ENCODE data around the gene PIGS. TPM values are rescaled to one million over a fixed set of nuclear protein-coding genes. Genes with fewer than 3 reads are reported as not detected.

PIGS gene
- total RNA-seq, 2 experiments from 2014 or later: 38.7 to 41.4 TPM

DNA sequence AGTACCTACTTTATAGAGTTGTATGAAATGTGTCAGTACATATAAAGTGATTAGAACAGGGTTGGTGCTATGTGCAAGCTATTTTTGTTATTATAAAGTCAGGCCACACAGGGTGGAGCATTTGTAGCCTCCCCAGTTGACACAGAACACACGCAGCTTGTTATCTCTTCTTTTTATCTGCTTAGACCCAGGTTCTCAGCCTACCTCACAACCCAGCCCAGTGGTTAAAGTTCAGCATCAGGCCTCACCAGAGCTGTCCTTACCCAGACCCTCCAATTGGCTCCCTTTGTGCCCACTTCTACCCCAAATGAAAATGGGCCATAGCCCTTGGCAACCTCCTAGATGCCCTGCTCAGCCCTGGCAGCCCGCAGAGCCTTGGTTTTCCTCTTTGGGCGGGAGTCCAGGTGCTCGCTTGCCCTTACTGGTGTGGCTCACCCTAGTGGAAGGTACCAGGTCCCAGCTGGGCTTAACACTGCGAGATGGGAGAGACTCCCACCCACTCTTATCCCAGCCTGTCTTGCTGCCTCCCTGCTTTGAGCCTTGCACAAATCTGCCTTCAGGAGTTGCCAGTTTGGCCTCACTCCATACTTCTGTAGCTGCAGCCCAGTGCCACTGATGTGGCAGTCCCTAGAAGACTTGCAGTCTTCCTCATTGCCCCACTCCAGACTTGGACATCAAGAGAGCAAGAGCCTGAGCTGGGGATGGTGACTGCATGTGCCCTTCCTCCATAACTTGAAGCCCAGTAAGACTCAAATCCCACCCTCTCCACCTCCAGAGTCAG, 1.1 kb upstream of the PIGS start:
- intact Hi-C loops (cut with DNase I, micrococcal nuclease): no loop called here
- ChIA-PET CTCF (interaction anchor here (0.6 to 3.2 kb wide), 7 partner anchors 15 to 215 kb away, joined by 3 to 38 read pairs (median 3); partner anchors contain the start of genes POLDIP2 and UNC119), POLR2A (interaction anchor here (1.1 to 2.7 kb wide), 2 partner anchors 21 to 27 kb away, joined by 5 to 16 read pairs; partner anchors contain the start of gene SPAG5)
- peaks cover 51% of the 10 kb centered on the region for H3K4me1 Mint-ChIP-seq
- peak overlapping the region; percentile 95 for H3K4me3 Mint-ChIP-seq
- H3K9me3 Mint-ChIP-seq (ENCODE audit: low read depth): no peaks in the 10 kb centered on the region
- peak overlapping the region; percentile 94 for H3K27ac Mint-ChIP-seq
- ATAC-seq (no peak), DNase-seq (no peak)
- peaks cover 50% of the 10 kb centered on the region for H3K36me3 Mint-ChIP-seq (ENCODE audit: low read depth)
- no peaks in the 10 kb centered on the region for H3K27me3 Mint-ChIP-seq

DNA sequence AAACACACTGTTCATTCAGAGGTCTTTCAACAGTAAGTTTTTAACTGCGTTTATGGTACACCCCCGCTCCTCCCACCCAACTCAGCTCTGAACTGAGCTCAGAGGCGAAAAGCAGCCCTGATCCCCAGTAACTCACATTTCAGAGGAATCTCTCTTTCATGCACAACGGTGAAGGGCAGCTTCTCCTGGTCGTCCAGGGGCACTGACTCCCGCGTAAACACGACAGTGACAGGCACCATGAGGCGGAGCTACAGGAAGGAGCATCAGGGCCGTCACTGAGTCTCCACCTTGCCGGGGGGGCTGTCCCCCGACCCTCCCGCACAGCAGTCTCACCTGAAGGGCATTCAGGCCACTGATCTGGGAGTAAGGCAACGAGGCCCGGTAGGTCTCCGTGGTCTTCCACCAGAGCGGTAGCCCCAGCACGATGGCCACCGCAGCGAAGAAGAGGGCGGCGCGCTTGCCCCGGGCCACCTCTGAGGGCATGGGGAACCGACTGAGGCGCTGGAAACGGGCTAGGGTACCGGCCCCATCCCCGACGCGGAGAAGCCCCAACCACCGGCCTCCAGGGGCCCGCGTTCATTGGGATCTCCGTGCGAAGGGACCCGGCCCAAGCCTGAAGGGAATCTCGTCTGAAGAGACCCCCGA, 486 bp downstream of the PIGS start:
- Mint-ChIP-seq H3K4me3 (peak overlapping the region; percentile 95), H3K27ac (peak overlapping the region; percentile 94), H3K27me3 (no peaks in the 10 kb centered on the region), H3K36me3 (ENCODE audit: low read depth) (peaks cover 42% of the 10 kb centered on the region), H3K4me1 (peaks cover 46% of the 10 kb centered on the region), H3K9me3 (ENCODE audit: low read depth) (no peaks in the 10 kb centered on the region)
- intact Hi-C loops (cut with DNase I, micrococcal nuclease): loop anchor here (1.0 to 2.0 kb wide), 6 partner anchors 18 to 236 kb away; partner anchors contain the start of genes SPAG5 (in 2 of the 2), UNC119 (in 2 of the 2), BLTP2 (in 1 of the 2) and IFT20 (in 1 of the 2)
- ATAC-seq: peak; percentile 45
- CTCF ChIA-PET: interaction anchor here (0.6 to 3.2 kb wide), 17 partner anchors 13 to 677 kb away, joined by 3 to 38 read pairs (median 4); partner anchors contain the start of genes LYRM9, RPL23A and UNC119
- POLR2A ChIA-PET: interaction anchor here (0.8 to 2.7 kb wide), 7 partner anchors 23 to 381 kb away, joined by 3 to 16 read pairs (median 4); partner anchors contain the start of genes BLTP2, PHF12, PROCA1 and RPL23A
- DNase-seq: peak; percentile 71

DNA sequence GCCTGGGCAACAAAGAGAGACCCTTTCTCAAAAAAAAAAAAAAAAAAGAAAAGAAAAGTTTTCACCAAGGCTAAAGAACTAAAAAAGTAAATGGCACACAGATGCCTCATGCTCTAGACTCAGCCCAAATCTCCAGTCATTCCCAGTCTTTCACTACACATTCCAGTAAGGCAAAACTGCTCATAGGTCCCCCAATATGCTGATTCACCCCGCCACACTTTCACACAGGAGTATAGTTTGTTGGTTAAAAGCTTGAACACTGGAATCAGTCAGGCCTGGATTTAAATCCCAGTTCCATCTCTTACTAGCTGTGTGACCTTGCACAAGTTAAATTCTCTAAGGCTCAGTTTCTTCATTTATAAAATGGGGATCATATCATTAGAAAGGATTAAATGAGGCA, 1.9 kb downstream of the PIGS start:
- Mint-ChIP-seq H3K4me1 (peaks cover 49% of the 10 kb centered on the region), H3K9me3 (ENCODE audit: low read depth) (no peaks in the 10 kb centered on the region), H3K27ac (peak overlapping the region; percentile 69), H3K36me3 (ENCODE audit: low read depth) (peaks cover 34% of the 10 kb centered on the region), H3K27me3 (no peaks in the 10 kb centered on the region), H3K4me3 (peak overlapping the region; percentile 95)
- DNase-seq: no peak
- intact Hi-C loops (cut with DNase I, micrococcal nuclease): no loop called here
- no peak for ATAC-seq
- POLR2A ChIA-PET: interaction anchor here (2.7 kb wide), 1 partner anchor 30 kb away, joined by 16 read pairs; the partner anchor contains the start of gene SPAG5
- CTCF ChIA-PET: interaction anchor here (1.0 to 3.2 kb wide), 4 partner anchors 13 to 92 kb away, joined by 3 to 38 read pairs (median 4); partner anchors contain the start of genes SDF2 and UNC119

DNA sequence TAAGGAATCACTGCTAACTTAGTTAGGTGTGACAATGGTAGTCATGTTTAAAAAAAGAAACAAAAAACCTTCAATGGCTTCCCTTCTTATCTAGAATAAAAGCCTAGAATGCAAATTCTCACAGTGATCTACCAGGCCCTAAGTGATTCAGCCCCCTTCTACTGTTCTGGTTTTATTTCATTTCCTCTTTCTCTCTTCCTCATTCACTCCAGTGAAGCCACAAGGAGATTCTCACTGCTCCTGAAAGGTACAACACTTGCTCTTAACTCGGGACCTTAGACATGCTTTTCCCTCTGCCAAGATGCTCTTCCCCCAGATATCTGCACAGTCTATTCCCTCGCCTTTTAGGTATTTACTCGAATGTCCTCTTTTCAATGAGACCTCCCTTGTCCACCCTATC, 3.7 kb downstream of the PIGS start:
- Mint-ChIP-seq H3K27ac (peak overlapping the region; percentile 60), H3K27me3 (no peaks in the 10 kb centered on the region), H3K36me3 (ENCODE audit: low read depth) (peaks cover 28% of the 10 kb centered on the region), H3K4me1 (peaks cover 45% of the 10 kb centered on the region), H3K9me3 (ENCODE audit: low read depth) (no peaks in the 10 kb centered on the region), H3K4me3 (no peak overlapping the region)
- ChIA-PET CTCF (interaction anchor here (0.7 to 0.8 kb wide), 2 partner anchors 10 to 15 kb away, joined by 3 read pairs; partner anchors contain the start of genes ALDOC and UNC119), POLR2A (no interaction called here)
- ATAC-seq (no peak), DNase-seq (no peak)
- intact Hi-C loops (cut with DNase I, micrococcal nuclease): no loop called here

DNA sequence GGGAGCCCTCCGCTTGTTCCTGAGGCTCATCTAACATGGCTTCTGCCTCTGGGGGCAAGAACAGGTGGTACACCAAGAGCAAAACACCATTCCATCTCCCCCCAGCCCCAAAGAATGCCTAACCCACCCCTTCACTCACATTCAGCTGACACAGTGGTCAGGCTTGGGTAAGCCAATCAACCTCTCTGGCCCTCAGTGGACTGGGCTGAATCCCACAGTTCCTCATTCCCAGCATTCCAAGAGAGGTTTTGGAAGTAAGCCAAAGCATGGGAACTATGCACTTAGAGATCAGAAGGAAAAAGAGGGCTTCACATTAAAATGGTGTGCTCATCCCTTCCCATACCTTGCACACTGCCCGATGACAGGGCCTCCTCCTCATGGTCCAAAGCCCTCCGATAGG, 7.8 kb downstream of the PIGS start:
- no peak for ATAC-seq
- H3K4me1 Mint-ChIP-seq: peaks cover 19% of the 10 kb centered on the region
- ChIA-PET POLR2A (interaction anchor here (0.7 kb wide), 1 partner anchor 292 kb away, joined by 3 read pairs; no protein-coding TSS in a partner anchor), CTCF (interaction anchor here (0.6 kb wide), 1 partner anchor 650 kb away, joined by 4 read pairs; no protein-coding TSS in a partner anchor)
- intact Hi-C loops (cut with DNase I, micrococcal nuclease): no loop called here
- no peaks in the 10 kb centered on the region for H3K9me3 Mint-ChIP-seq (ENCODE audit: low read depth)
- no peak overlapping the region for H3K27ac Mint-ChIP-seq
- no peak overlapping the region for H3K4me3 Mint-ChIP-seq
- DNase-seq: no peak
- no peaks in the 10 kb centered on the region for H3K27me3 Mint-ChIP-seq
- H3K36me3 Mint-ChIP-seq (ENCODE audit: low read depth): peaks cover 37% of the 10 kb centered on the region

DNA sequence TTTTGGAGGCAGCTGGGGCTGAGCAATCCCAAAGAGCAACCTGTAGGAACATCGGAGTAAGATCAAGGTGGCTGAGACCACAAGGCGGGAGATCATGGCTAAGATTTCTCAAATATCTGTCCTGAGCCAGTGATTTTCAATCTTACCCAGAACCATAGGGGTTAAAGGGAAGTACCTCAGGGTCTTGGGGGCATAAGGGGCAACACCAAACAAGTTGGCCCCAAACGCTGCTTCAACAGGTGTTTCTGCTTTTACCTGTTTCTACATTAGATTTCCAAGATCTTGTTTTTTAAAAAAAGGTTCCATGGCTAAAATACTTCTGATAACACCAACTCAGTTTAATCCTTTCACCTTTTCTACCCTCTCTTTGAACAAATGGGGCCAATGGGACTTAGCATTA, 16.3 kb downstream of the PIGS start:
- peaks cover 38% of the 10 kb centered on the region for H3K36me3 Mint-ChIP-seq (ENCODE audit: low read depth)
- intact Hi-C loops (cut with DNase I, micrococcal nuclease): loop anchor here in 1 of 2 experiments (10.0 kb wide), 1 partner anchor 200 kb away; the partner anchor contains the start of gene POLDIP2
- ATAC-seq (no peak), DNase-seq (no peak)
- H3K4me1 Mint-ChIP-seq: peaks cover 31% of the 10 kb centered on the region
- H3K27me3 Mint-ChIP-seq: no peaks in the 10 kb centered on the region
- ChIA-PET POLR2A (no interaction called here), CTCF (interaction anchor here (0.9 to 1.0 kb wide), 2 partner anchors 16 to 130 kb away, joined by 3 to 4 read pairs; partner anchors contain the start of gene PIGS)
- no peaks in the 10 kb centered on the region for H3K9me3 Mint-ChIP-seq (ENCODE audit: low read depth)
- H3K4me3 Mint-ChIP-seq: no peak overlapping the region
- H3K27ac Mint-ChIP-seq: no peak overlapping the region

DNA sequence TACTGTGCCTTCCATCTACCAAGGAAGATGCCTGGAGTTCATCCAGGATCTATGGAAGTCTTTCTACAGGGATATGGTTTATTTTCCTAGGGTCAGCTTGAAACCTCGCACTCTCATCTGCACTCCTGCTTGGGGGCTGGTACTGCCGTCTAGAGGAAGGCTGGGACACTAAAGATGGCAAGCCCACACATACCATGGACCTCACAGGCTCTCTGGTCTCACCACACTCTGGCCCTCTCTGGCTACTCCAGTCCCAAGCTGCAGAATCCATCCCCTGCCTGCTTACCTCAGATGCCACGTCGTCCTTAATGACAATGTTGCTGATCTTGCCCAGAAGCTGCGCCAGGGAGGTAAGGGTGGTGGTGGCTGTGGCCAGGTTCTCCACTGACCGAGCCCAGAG, 16.8 kb downstream of the PIGS start:
- ChIA-PET POLR2A (no interaction called here), CTCF (interaction anchor here (0.9 to 1.3 kb wide), 3 partner anchors 17 to 130 kb away, joined by 3 to 4 read pairs (median 4); partner anchors contain the start of gene PIGS)
- DNase-seq (no peak), ATAC-seq (no peak)
- Mint-ChIP-seq H3K4me3 (no peak overlapping the region), H3K9me3 (ENCODE audit: low read depth) (no peaks in the 10 kb centered on the region), H3K27ac (no peak overlapping the region), H3K27me3 (no peaks in the 10 kb centered on the region), H3K4me1 (peaks cover 36% of the 10 kb centered on the region), H3K36me3 (ENCODE audit: low read depth) (peaks cover 35% of the 10 kb centered on the region)
- intact Hi-C loops (cut with DNase I, micrococcal nuclease): loop anchor here in 1 of 2 experiments (10.0 kb wide), 1 partner anchor 200 kb away; the partner anchor contains the start of gene POLDIP2

DNA sequence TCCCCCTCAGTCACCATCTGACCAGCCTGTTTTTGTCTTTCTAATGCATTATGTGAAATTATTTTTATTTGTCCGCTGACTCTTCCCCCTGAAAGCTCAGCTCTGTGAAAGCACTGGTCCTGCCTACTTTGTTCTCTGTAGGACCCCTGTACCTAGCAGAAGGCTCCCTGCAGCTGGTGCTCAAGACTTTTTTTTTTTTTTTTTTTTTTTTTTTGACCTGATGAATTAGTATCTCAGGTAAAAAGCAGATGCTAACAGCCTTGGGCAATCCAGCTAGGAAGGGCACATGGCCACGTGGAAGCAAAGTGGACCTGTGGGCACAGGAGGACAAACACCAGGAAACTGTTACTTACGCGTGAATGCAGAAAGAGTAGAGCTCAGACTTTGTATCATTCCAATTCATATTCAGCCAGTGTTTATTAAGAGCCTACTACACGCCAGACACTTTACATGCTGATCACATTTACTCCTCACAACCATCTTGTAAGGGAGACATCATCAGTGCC, 18.3 kb downstream of the PIGS start:
- H3K4me1 Mint-ChIP-seq: peaks cover 51% of the 10 kb centered on the region

DNA sequence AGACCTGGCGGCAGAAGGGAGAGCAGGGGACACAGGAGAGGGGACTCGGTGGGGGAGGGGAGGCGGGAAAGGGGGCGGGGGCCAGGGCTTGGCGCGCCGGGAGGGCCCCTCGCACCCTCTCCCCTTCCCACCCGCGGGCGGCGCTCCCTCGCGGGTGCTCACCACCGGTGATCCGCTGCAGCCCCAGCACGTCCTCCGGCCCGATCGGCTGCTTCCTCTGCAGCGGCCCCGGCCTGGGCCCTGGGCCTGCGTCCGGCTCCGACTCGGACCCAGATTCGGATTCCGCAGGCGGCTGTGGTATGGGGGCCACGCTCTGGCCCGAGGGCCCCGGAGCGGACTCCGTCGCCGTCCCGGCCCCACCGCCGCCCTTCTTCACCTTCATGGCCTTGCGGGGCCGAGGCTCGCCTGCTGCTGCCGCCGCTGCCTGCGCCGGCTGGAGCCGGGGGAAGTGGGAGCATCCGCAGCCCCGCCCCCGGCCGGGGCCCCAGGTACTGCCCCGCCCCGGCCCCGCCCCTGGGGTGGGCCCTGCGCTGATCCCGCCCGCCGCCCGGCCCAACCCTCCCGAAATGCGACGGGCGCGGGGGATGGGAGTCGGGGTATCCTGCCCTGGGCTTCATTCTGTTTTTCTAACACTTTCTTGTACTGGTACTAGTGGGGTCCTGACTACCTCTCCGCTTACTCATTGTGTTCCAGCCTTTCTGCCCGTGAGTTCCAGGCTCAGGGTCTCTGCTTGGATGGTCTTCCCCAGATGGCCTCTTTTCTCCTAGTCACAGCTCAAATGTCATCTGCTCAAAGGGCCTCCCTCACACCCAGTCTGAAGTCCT, 18.9 kb downstream of the PIGS start, which contains the start of gene UNC119:
UNC119 (minus strand) TSS at position 449 of the 824 bp plus-strand sequence; CDS start at position 382, 67 bp downstream.
- peak within 1 kb of the TSS; percentile 87 for H3K4me3 Mint-ChIP-seq
- ChIA-PET CTCF (interaction anchor here (0.7 to 7.7 kb wide), 5 partner anchors 7 to 23 kb away, joined by 3 to 38 read pairs (median 3); partner anchors contain the start of gene PIGS), POLR2A (no interaction called here)
- peaks cover 35% of the 10 kb centered on the region for H3K36me3 Mint-ChIP-seq (ENCODE audit: low read depth)
- peaks cover 52% of the 10 kb centered on the region for H3K4me1 Mint-ChIP-seq
- peak within 1 kb of the TSS; percentile 70 for H3K27ac Mint-ChIP-seq
- H3K27me3 Mint-ChIP-seq: no peaks in the 10 kb centered on the region
- DNase-seq: peak; percentile 91
- H3K9me3 Mint-ChIP-seq (ENCODE audit: low read depth): no peaks in the 10 kb centered on the region
- peak; percentile 71 for ATAC-seq
- intact Hi-C loops (cut with DNase I, micrococcal nuclease): loop anchor here (1.0 to 10.0 kb wide), 11 partner anchors 18 to 511 kb away; partner anchors contain the start of genes PIGS (in 2 of the 2), POLDIP2 (in 2 of the 2), ALDOC (in 1 of the 2) and BLTP2 (in 1 of the 2)

More for the DNA sequence above, 18.3 kb downstream of the PIGS start:
- CTCF ChIA-PET: interaction anchor here (0.6 to 7.7 kb wide), 6 partner anchors 15 to 108 kb away, joined by 3 to 38 read pairs (median 4); partner anchors contain the start of genes PIGS and SDF2
- POLR2A ChIA-PET: no interaction called here
- ATAC-seq (no peak), DNase-seq (no peak)
- peak overlapping the region; percentile 87 for H3K4me3 Mint-ChIP-seq
- H3K27me3 Mint-ChIP-seq: no peaks in the 10 kb centered on the region
- no peaks in the 10 kb centered on the region for H3K9me3 Mint-ChIP-seq (ENCODE audit: low read depth)
- H3K27ac Mint-ChIP-seq: no peak overlapping the region
- H3K36me3 Mint-ChIP-seq (ENCODE audit: low read depth): peaks cover 31% of the 10 kb centered on the region
- intact Hi-C loops (cut with DNase I, micrococcal nuclease): loop anchor here (1.0 to 10.0 kb wide), 11 partner anchors 18 to 512 kb away; partner anchors contain the start of genes PIGS (in 2 of the 2), POLDIP2 (in 2 of the 2), ALDOC (in 1 of the 2) and BLTP2 (in 1 of the 2)
